Dermis blood vessel endothelial cell (primary cell): ENCODE measurements around the gene ZFAND3. TPM values are rescaled to one million over a fixed set of nuclear protein-coding genes. Genes with fewer than 3 reads are reported as not detected.

Experiments used
- DNase-seq: peaks from one replicate; pipeline ENCODE4 v3.0.0; 2010
- total RNA-seq: library from RNA; depleted of rRNA; stranded (reverse); fragments of >200 nt; gene quantifications from 2 replicates; pipeline ENCODE4 v1.2.3, GENCODE V29; 2014

ZFAND3 gene
- total RNA-seq, 1 donor from 2014 or later, result 16.7 TPM

- no peak for DNase-seq
Observed at GRCh38 chr6:38055203-38055589, 235.7 kb downstream of the ZFAND3 start.

GRCh38 chr6:38056361-38056760, 236.8 kb downstream of the ZFAND3 start:
- DNase-seq, result no peak

DNA sequence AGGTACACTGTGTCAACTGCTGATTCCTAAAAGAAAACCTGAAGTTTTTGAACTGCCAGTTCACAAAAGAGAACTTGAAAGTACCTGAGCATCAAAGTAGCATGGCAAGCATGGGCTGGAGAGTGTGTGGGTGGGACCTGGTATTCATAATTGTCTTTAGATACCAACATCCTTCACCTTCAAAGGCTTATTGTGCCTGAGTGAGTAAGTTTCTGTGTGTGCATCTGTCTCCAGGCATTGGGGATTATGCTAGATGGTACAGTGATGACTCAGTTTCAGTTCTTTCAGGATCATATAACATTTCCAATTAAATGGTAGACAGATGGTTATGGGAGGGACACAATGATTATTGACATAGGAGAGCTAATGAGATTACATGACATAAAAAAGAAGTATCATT, 238.5 kb downstream of the ZFAND3 start:
- DNase-seq, result peak; percentile 8

- no peak for DNase-seq
Observed at GRCh38 chr6:38062066-38062465, 242.5 kb downstream of the ZFAND3 start.

GRCh38 chr6:38063973-38064372, 244.4 kb downstream of the ZFAND3 start:
- DNase-seq, result no peak

DNA sequence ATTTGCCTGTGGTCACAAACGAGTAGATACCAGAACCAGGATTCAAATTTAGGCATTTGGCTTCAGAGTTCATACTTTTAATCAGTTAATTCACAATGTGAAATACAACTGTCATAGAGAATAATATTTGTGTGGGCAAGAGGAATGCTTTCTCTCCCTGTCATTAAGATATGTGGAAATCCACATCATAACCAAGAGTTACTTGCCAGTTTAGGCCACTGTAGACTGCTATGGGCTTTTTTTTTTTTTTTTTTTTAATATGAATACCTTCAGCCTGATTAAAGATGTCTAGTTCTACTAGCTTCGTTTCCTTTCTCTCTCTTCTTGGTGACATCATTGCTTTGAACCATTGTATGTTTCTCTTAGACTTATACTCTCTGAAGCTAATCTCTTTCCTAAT, 244.9 kb downstream of the ZFAND3 start:
- no peak for DNase-seq

GRCh38 chr6:38065734-38066305, 246.3 kb downstream of the ZFAND3 start:
- no peak for DNase-seq

DNA sequence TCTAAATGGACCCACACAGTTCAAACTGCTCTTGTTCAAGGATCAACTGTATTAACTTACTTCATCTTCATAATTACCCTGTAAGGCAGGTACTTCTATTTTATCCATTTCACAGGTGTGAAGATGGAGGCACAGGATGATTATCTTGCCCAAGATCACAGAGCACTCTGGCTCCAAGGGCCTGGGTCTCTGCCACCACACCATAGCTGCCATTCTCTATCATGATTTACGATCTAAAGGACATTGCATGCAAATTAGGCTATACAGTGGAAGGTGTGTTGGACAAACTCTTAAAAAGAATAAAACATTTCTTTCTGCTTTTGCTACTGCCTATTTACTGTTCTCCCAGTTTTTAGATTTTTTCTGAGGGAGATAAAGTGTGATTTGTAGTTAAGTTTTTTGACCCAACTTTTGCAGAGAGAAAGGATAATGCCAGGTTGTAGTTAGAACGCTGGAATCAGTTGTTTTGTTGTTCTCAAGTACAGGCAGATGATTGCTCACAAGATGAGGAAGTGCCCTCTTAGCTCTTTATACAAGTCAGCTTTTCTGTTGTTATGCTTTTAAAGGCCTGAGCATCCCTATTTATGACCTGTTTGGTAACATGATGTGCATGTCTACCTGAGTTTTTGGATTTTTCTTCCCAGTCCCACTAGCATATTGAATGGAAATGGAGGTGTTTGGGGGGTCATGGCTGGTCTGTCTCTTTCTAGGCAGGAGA, 247.9 kb downstream of the ZFAND3 start:
- DNase-seq, result no peak

GRCh38 chr6:38068854-38069590, 249.5 kb downstream of the ZFAND3 start:
- DNase-seq, result peak; percentile 27

- DNase-seq, result no peak
Observed at GRCh38 chr6:38077488-38078030, 258.0 kb downstream of the ZFAND3 start.

- no peak for DNase-seq
Observed at GRCh38 chr6:38078671-38079070, 259.1 kb downstream of the ZFAND3 start.

DNA sequence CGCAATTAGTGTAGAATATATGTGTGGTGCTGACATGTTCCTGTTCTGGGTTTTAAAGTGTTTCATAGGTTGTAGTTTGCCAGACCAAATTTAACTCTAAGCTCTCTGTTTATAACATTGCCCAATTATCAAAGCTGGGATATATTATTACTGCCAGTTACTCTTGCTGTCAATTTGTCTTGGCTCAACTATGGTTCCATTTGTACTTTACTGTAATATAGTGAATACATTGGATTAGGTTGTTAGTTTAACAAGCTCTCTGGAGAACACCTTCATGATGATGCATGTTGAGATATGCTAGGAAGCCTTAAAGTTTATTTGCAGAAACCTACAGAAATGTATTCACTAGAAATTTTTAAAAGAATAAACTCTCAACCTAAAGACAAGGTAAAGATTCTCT, 259.6 kb downstream of the ZFAND3 start:
- DNase-seq, result no peak

GRCh38 chr6:38079537-38079936, 260.0 kb downstream of the ZFAND3 start:
- DNase-seq, result no peak

- peak; percentile 12 for DNase-seq
Observed at GRCh38 chr6:38080360-38080759, 260.8 kb downstream of the ZFAND3 start.

- peak; percentile 43 for DNase-seq
Observed at GRCh38 chr6:38080889-38081288, 261.4 kb downstream of the ZFAND3 start.

GRCh38 chr6:38085031-38085430, 265.5 kb downstream of the ZFAND3 start:
- DNase-seq, result no peak

DNA sequence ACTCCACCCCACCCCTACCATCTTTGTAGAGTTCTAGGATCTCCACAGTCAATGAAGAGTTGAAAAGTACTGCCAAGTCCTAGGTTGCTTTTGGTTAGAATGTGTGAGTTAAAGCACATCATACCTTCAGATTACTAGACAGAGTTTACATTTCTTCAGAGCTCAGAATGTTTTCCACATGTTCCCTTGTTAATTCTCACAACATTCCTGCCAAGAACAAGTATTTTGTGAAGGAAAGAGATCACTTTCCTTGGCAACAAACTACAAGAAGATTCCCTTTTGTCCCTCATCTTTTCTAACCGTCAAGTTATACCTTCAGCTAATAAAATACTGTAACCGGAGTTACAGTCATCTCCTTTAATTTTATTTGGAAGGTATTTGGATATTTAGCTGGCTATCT, 266.8 kb downstream of the ZFAND3 start:
- no peak for DNase-seq

DNA sequence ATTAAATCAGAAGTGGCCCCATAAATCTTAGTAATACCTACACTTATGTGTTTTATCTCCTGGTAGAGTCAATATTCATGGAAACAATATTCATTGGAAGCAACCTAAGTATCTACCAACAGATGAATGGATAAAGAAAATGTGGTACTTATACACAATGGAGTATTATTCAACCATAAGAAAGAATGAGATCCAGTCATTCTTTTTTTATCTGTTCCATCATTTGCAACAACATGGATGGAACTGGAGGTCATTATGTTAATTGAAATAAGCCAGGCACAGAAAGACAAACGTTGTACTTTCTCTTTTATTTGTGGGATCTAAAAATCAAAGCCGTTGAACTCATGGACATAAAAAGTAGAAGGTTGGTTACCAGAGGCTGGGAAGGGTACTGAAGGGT, 268.5 kb downstream of the ZFAND3 start:
- no peak for DNase-seq

DNA sequence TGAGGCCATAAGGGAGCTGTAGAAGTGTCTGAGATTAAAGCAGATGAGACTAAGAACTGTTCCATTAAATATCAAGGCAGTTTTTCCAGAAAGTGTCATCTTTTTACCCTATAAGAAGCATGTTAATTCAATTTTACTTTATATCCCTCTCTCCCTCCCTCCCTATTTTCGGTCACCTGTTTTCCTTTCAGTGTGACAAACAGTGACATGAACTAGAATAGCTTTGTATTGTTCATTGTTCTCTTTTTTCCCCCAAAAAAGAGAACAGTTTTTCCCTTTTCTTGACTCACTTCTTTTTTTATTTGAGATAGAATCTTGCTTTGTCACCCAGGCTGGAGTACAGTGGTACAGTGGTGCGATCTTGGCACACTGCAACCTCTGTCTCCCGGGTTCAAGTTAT, 269.3 kb downstream of the ZFAND3 start:
- DNase-seq, result no peak

DNA sequence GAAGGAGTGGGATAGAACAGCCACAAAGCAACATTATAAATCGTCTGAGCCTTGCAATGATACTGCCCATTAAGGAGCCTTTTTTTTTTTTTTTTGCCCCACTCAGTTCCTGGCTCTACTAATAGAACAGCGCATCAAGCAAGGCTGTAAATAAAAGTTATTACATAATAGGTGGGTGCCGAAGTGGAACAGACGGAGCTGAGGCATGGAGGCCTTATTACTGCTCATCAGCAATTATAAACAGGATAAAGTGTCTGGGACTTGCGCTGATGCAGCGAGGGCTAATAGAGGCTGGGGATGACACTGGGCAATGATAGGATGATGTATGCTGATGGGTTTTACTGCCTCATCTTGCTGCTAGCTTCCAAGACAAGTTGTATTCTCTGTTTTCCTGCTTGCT, 272.1 kb downstream of the ZFAND3 start:
- DNase-seq, result no peak

GRCh38 chr6:38092465-38092864, 272.9 kb downstream of the ZFAND3 start:
- no peak for DNase-seq

GRCh38 chr6:38092964-38093363, 273.4 kb downstream of the ZFAND3 start:
- DNase-seq, result no peak

DNA sequence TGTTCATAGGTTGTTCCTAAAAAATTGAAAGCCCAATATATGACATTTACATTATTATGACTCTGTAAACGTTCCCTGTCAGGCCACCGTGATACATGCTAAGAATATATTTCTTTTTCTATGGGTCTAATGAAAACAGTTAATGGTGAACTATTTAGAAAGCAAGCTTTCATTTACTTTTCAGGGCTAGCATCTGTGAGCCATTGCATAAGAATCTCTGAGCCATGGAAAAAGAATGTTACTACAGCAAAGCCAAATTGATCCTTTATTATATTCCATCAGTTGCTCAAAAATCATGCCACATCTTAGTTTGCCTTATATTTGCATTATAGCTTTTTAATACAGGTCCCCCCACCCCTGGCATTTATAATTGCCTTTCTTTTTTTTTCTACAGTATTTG, 275.5 kb downstream of the ZFAND3 start:
- no peak for DNase-seq

- no peak for DNase-seq
Observed at GRCh38 chr6:38099221-38099620, 279.7 kb downstream of the ZFAND3 start.
